PC-3 (cell line): ENCODE measurements around the gene LIN28B.

Source experiments
- CTCF ChIP-seq: fragments of 300-600 bp; sonication (generic); conservative IDR thresholded peaks from 2 replicates; pipeline ENCODE4 v1.5.1; 2017; ENCODE audit warnings: antibody characterized with exemption, low read depth, mild to moderate bottlenecking, low read length
- EZH2 ChIP-seq: fragments of 300-600 bp; sonication (generic); IDR thresholded peaks from one replicate; pipeline ENCODE4 v1.6.1; 2017; ENCODE audit warnings: antibody characterized with exemption, mild to moderate bottlenecking, low read length; ENCODE audit not compliant: unreplicated experiment
- EZH2phosphoT487 ChIP-seq: fragments of 300-600 bp; sonication (generic); IDR thresholded peaks from 2 replicates; pipeline ENCODE4 v1.6.1; 2018; ENCODE audit warnings: mild to moderate bottlenecking, antibody characterized with exemption, low read length, borderline replicate concordance

GRCh38 chr6:105122717-105123116 is 165.8 kb downstream of the LIN28B start:
- no peak for TF ChIP-seq CTCF
- no peak for TF ChIP-seq EZH2phosphoT487
- TF ChIP-seq EZH2, result no peak
